IMR-90 (cell line): ENCODE data around the gene PRKAR1A. TPM values are rescaled to one million over a fixed set of nuclear protein-coding genes. Genes with fewer than 3 reads are reported as not detected.

Source experiments
- ATAC-seq: fragments of 200-7000 bp; cut with Tn5 transposase; 2 replicates; pipeline ENCODE4 v1.9.1; 2020; ENCODE audit warnings: low read depth, mild to moderate bottlenecking, moderate library complexity
- BruUV-seq: library from RNA; stranded (reverse); fragments of 400-500 nt; replicated peaks from 2 replicates; lab custom pipeline; 2021; lab: Mats Ljungman, UMichigan
- CTCF ChIA-PET: fragments of 300-600 bp; formaldehyde crosslinking; extraction: SDS; loops from one replicate; lab custom pipeline; 2021; ENCODE audit warnings: antibody characterized with exemption; lab: Yijun Ruan, JAX
- POLR2A ChIA-PET: fragments of 300-600 bp; sonication (Branson Sonifier 250); formaldehyde crosslinking; loops from one replicate; lab custom pipeline; 2022; ENCODE audit warnings: antibody characterized with exemption; ENCODE audit not compliant: unreplicated experiment; lab: Charles Lee
- DNase-seq: peaks from one replicate; pipeline ENCODE4 v3.0.0; 2013
- H2AFZ ChIP-seq: replicated peaks from 2 replicates; pipeline ENCODE3; 2013; ENCODE audit warnings: low read length, mild to moderate bottlenecking; ENCODE audit not compliant: poor library complexity
- H2AK5ac ChIP-seq: 2 replicates; pipeline ENCODE4 v1.6.1; 2013; ENCODE audit warnings: low read depth, low read length, inconsistent platforms
- H2AK9ac ChIP-seq: replicated peaks from 2 replicates; pipeline ENCODE3; 2013; ENCODE audit warnings: mild to moderate bottlenecking, low read depth, low read length, moderate library complexity; ENCODE audit not compliant: poor library complexity
- H2BK120ac ChIP-seq: 2 replicates; pipeline ENCODE4 v1.6.1; 2013; ENCODE audit warnings: low read depth, low read length, inconsistent platforms
- H2BK15ac ChIP-seq: 3 replicates; pipeline ENCODE4 v1.6.1; 2013; ENCODE audit warnings: low read depth, low read length, inconsistent platforms
- H2BK20ac ChIP-seq: 2 replicates; pipeline ENCODE4 v1.6.1; 2013; ENCODE audit warnings: low read depth, mild to moderate bottlenecking, inconsistent platforms, low read length, moderate library complexity
- H2BK5ac ChIP-seq: 2 replicates; pipeline ENCODE4 v1.6.1; 2013; ENCODE audit warnings: mild to moderate bottlenecking, low read depth, low read length, inconsistent platforms; ENCODE audit not compliant: poor library complexity, severe bottlenecking
- H3K14ac ChIP-seq: replicated peaks from 2 replicates; pipeline ENCODE4 v1.6.1; 2013; ENCODE audit warnings: low read depth, low read length, inconsistent platforms
- H3K18ac ChIP-seq: 2 replicates; pipeline ENCODE4 v1.6.1; 2013; ENCODE audit warnings: low read depth, low read length, control low read depth
- H3K23ac ChIP-seq: 2 replicates; pipeline ENCODE4 v1.6.1; 2013; ENCODE audit warnings: low read depth, low read length, inconsistent platforms
- H3K27ac ChIP-seq: 2 replicates; pipeline ENCODE4 v1.5.1; 2013; ENCODE audit warnings: mild to moderate bottlenecking, control low read depth, low read length; ENCODE audit not compliant: insufficient read depth
- H3K27me3 ChIP-seq: 2 replicates; pipeline ENCODE4 v1.6.1; 2013; ENCODE audit warnings: low read length; ENCODE audit not compliant: control insufficient read depth, insufficient read depth
- H3K36me3 ChIP-seq: 2 replicates; pipeline ENCODE4 v1.6.1; 2013; ENCODE audit warnings: low read length, mixed read lengths; ENCODE audit not compliant: control insufficient read depth, insufficient read depth
- H3K4ac ChIP-seq: 2 replicates; pipeline ENCODE4 v1.6.1; 2013; ENCODE audit warnings: low read depth, low read length, inconsistent platforms
- H3K4me1 ChIP-seq: 2 replicates; pipeline ENCODE4 v1.6.1; 2013; ENCODE audit warnings: low read length, mixed read lengths; ENCODE audit not compliant: control insufficient read depth, insufficient read depth
- H3K4me2 ChIP-seq: 2 replicates; pipeline ENCODE4 v1.6.1; 2013; ENCODE audit warnings: low read depth, mild to moderate bottlenecking, control low read depth, low read length, moderate library complexity
- H3K4me3 ChIP-seq: 2 replicates; pipeline ENCODE4 v1.5.1; 2013; ENCODE audit warnings: low read depth, mild to moderate bottlenecking, control low read depth, low read length, moderate library complexity; ENCODE audit not compliant: insufficient read depth
- H3K56ac ChIP-seq: 2 replicates; pipeline ENCODE4 v1.6.1; 2013; ENCODE audit warnings: low read length, inconsistent platforms; ENCODE audit not compliant: insufficient read depth; ENCODE audit errors: extremely low read depth
- H3K79me1 ChIP-seq, 2 experiments: 2 replicates each; pipeline ENCODE4 v1.6.1; 2013; ENCODE audit warnings: low read length in 2 of 2, inconsistent platforms in 1 of 2, low read depth in 1 of 2
- H3K9ac ChIP-seq: 2 replicates; pipeline ENCODE4 v1.6.1; 2013; ENCODE audit warnings: low read depth, low read length, control low read depth
- H3K9me1 ChIP-seq: 2 replicates; pipeline ENCODE4 v1.6.1; 2013; ENCODE audit warnings: low read length, inconsistent platforms; ENCODE audit not compliant: insufficient read depth
- H3K9me3 ChIP-seq: 2 replicates; pipeline ENCODE4 v1.6.1; 2013; ENCODE audit warnings: low read length; ENCODE audit not compliant: control insufficient read depth, insufficient read depth
- H4K20me1 ChIP-seq: 2 replicates; pipeline ENCODE4 v1.6.1; 2013; ENCODE audit warnings: low read length, inconsistent platforms; ENCODE audit not compliant: insufficient read depth
- H4K5ac ChIP-seq: 2 replicates; pipeline ENCODE4 v1.6.1; 2013; ENCODE audit warnings: mild to moderate bottlenecking, low read depth, low read length, control low read depth
- H4K8ac ChIP-seq, 2 experiments: 2 replicates each; pipeline ENCODE4 v1.6.1; 2013; ENCODE audit warnings: low read depth in 2 of 2, low read length in 2 of 2, control low read depth in 1 of 2, inconsistent platforms in 1 of 2
- H4K91ac ChIP-seq: 2 replicates; pipeline ENCODE4 v1.6.1; 2013; ENCODE audit warnings: low read depth, low read length, inconsistent platforms; ENCODE audit not compliant: insufficient read depth
- BHLHE40 ChIP-seq: fragments of 150-350 bp; IDR thresholded peaks from 2 replicates; pipeline ENCODE4 v1.6.1; 2016; ENCODE audit warnings: mild to moderate bottlenecking, low read depth, low read length
- CEBPB ChIP-seq: IDR thresholded peaks from 2 replicates; pipeline ENCODE4 v1.6.1; 2012; ENCODE audit warnings: low read depth, low read length, improper control_type of control experiment
- CHD1 ChIP-seq: IDR thresholded peaks from 2 replicates; pipeline ENCODE4 v1.6.1; 2012; ENCODE audit warnings: low read depth, low read length, improper control_type of control experiment
- CTCF ChIP-seq: conservative IDR thresholded peaks from 2 replicates; pipeline ENCODE4 v1.5.1; 2012; ENCODE audit warnings: mild to moderate bottlenecking, low read depth, low read length, improper control_type of control experiment
- ELK1 ChIP-seq: fragments of 150-350 bp; IDR thresholded peaks from 2 replicates; pipeline ENCODE4 v1.6.1; 2016; ENCODE audit warnings: low read depth, mild to moderate bottlenecking, low read length, moderate library complexity, borderline replicate concordance
- FOS ChIP-seq: fragments of 150-350 bp; IDR thresholded peaks from 2 replicates; pipeline ENCODE4 v1.6.1; 2016; ENCODE audit warnings: low read depth, low read length
- MAFK ChIP-seq: IDR thresholded peaks from 2 replicates; pipeline ENCODE4 v1.6.1; 2012; ENCODE audit warnings: low read depth, low read length, improper control_type of control experiment
- MAZ ChIP-seq: IDR thresholded peaks from 2 replicates; pipeline ENCODE4 v1.6.1; 2012; ENCODE audit warnings: low read depth, mild to moderate bottlenecking, low read length, improper control_type of control experiment, moderate library complexity, borderline replicate concordance
- MXI1 ChIP-seq: IDR thresholded peaks from 2 replicates; pipeline ENCODE4 v1.6.1; 2012; ENCODE audit warnings: low read depth, mild to moderate bottlenecking, low read length, moderate library complexity, borderline replicate concordance
- NFE2L2 ChIP-seq: fragments of 150-350 bp; IDR thresholded peaks from 2 replicates; pipeline ENCODE4 v1.6.1; 2016; ENCODE audit warnings: low read depth, mild to moderate bottlenecking, low read length
- POLR2A ChIP-seq: IDR thresholded peaks from 2 replicates; pipeline ENCODE4 v1.6.1; 2012; ENCODE audit warnings: mild to moderate bottlenecking, low read depth, low read length
- RAD21 ChIP-seq: IDR thresholded peaks from 2 replicates; pipeline ENCODE4 v1.6.1; 2012; ENCODE audit warnings: low read length, improper control_type of control experiment
- RCOR1 ChIP-seq: IDR thresholded peaks from 2 replicates; pipeline ENCODE4 v1.6.1; 2012; ENCODE audit warnings: mild to moderate bottlenecking, low read length, improper control_type of control experiment; ENCODE audit not compliant: insufficient replicate concordance
- RFX5 ChIP-seq: IDR thresholded peaks from 2 replicates; pipeline ENCODE4 v1.8.0; 2012; ENCODE audit warnings: low read depth, mild to moderate bottlenecking, low read length, moderate library complexity
- SMC3 ChIP-seq: fragments of 150-350 bp; IDR thresholded peaks from 2 replicates; pipeline ENCODE4 v1.6.1; 2016; ENCODE audit warnings: low read depth, mild to moderate bottlenecking, antibody characterized with exemption, low read length, moderate library complexity
- USF2 ChIP-seq: fragments of 150-350 bp; IDR thresholded peaks from 2 replicates; pipeline ENCODE4 v1.6.1; 2017; ENCODE audit warnings: mild to moderate bottlenecking, antibody characterized with exemption, low read length, low read depth
- WGBS, 2 experiments: methylation state at CpG; one replicate each; pipeline versions ENCODE4 v1.1.5 to v1.1.7; 2013; ENCODE audit warnings: missing lambda C conversion rate in 2 of 2; ENCODE audit not compliant: insufficient read length in 1 of 2; ENCODE audit errors: extremely low coverage in 2 of 2; 5-methylcytosine and 5-hydroxymethylcytosine counted together
- dilution Hi-C: fragments of 300-500 bp; cut with HindIII; formaldehyde crosslinking; loops from one replicate; pipeline ENCODE4 v1.14.3; 2018; ENCODE audit warnings: low sequenced_read_pairs; ENCODE audit not compliant: unreplicated experiment
- in situ Hi-C: fragments of 300-500 bp; cut with MboI; formaldehyde crosslinking; loops from 3 replicates; pipeline ENCODE4 v1.14.3; 2019; ENCODE audit warnings: low sequenced_read_pairs, inconsistent platforms, mixed read lengths
- intact Hi-C: fragments of 100-400 bp; cut with micrococcal nuclease; formaldehyde crosslinking; loops from 2 replicates; pipeline ENCODE4 v1.10.0; 2022
- polyA plus RNA-seq, 3 experiments: library from polyadenylated mRNA; depleted of rRNA; stranded (reverse); fragments of >200 nt; gene quantifications; 2 replicates each; pipeline ENCODE4 v1.2.3, GENCODE V29; 2012; ENCODE audit warnings: low replicate concordance in 1 of 3
- total RNA-seq: library from RNA; depleted of rRNA; stranded (reverse); fragments of >200 nt; gene quantifications from 2 replicates; pipeline ENCODE4 v1.2.3, GENCODE V29; 2012

PRKAR1A gene
- total and polyA plus RNA-seq, 2 of the 4 experiments (the other 2 are of a cell fraction): 145 to 256 TPM

- no peak overlapping the region for H3K23ac ChIP-seq
- no peak overlapping the region for H2BK20ac ChIP-seq
- H3K4me1 ChIP-seq: no peaks in the 10 kb centered on the region
- no peak overlapping the region for H3K27ac ChIP-seq
- no peak overlapping the region for H3K56ac ChIP-seq
- H3K36me3 ChIP-seq: no peaks in the 10 kb centered on the region
- no peak overlapping the region for H2BK120ac ChIP-seq
- dilution Hi-C loops: no loop called here
- ATAC-seq: no peak
- BruUV-seq: no TSS peak
- H4K91ac ChIP-seq: no peak overlapping the region
- no peak for TF ChIP-seq MAZ
- TF ChIP-seq CEBPB: no peak
- TF ChIP-seq SMC3: no peak
- TF ChIP-seq RFX5: no peak
- TF ChIP-seq CHD1: no peak
- no peak for TF ChIP-seq USF2
- no peak for TF ChIP-seq BHLHE40
- TF ChIP-seq ELK1: no peak
- TF ChIP-seq POLR2A: no peak
- TF ChIP-seq CTCF: no peak
- TF ChIP-seq RAD21: no peak
- no peak for TF ChIP-seq MAFK
- no peak for TF ChIP-seq MXI1
- TF ChIP-seq RCOR1: no peak
- no peak for TF ChIP-seq NFE2L2
- TF ChIP-seq FOS: no peak
- H4K8ac ChIP-seq: no peak overlapping the region
- in situ Hi-C loops: no loop called here
- H3K9ac ChIP-seq: no peak overlapping the region
- no peak overlapping the region for H2AK9ac ChIP-seq
- H3K9me3 ChIP-seq: no peaks in the 10 kb centered on the region
- H2AFZ ChIP-seq: no peak overlapping the region
- H3K27me3 ChIP-seq: peaks cover 18% of the 10 kb centered on the region
- H3K18ac ChIP-seq: no peak overlapping the region
- H3K9me1 ChIP-seq: no peaks in the 10 kb centered on the region
- no peak overlapping the region for H2BK5ac ChIP-seq
- POLR2A ChIA-PET: no interaction called here
- no CpG with 5 or more reads among the region's 2 CpGs for WGBS, 2 experiments
- no peaks in the 10 kb centered on the region for H3K79me1 ChIP-seq
- no peak for DNase-seq
- H3K4me3 ChIP-seq: no peak overlapping the region
- CTCF ChIA-PET: no interaction called here
- no peak overlapping the region for H3K4me2 ChIP-seq
- no peaks in the 10 kb centered on the region for H4K20me1 ChIP-seq
- H2AK5ac ChIP-seq: no peak overlapping the region
- no peak overlapping the region for H3K4ac ChIP-seq
- no peak overlapping the region for H3K14ac ChIP-seq
- no peak overlapping the region for H2BK15ac ChIP-seq
- H4K5ac ChIP-seq: no peak overlapping the region
- intact Hi-C loops: no loop called here
Measured at GRCh38 chr17:68594552-68594951, 82.3 kb downstream of the PRKAR1A start.
